NOMO-1 (cell line): ENCODE results near the gene KRTAP4-7.
"Not testable (repeated sequence)": the region's sequence is repeated elsewhere in the genome, so short reads cannot be mapped to it uniquely, and the experiment has no call there.

Experiments used
- DNase-seq, 2 experiments: peaks; one replicate each; lab custom pipeline; 2025; ENCODE audit not compliant: unreplicated experiment in 2 of 2; lab: John Stamatoyannopoulos, UW

The KRTAP4-7 gene

DNA sequence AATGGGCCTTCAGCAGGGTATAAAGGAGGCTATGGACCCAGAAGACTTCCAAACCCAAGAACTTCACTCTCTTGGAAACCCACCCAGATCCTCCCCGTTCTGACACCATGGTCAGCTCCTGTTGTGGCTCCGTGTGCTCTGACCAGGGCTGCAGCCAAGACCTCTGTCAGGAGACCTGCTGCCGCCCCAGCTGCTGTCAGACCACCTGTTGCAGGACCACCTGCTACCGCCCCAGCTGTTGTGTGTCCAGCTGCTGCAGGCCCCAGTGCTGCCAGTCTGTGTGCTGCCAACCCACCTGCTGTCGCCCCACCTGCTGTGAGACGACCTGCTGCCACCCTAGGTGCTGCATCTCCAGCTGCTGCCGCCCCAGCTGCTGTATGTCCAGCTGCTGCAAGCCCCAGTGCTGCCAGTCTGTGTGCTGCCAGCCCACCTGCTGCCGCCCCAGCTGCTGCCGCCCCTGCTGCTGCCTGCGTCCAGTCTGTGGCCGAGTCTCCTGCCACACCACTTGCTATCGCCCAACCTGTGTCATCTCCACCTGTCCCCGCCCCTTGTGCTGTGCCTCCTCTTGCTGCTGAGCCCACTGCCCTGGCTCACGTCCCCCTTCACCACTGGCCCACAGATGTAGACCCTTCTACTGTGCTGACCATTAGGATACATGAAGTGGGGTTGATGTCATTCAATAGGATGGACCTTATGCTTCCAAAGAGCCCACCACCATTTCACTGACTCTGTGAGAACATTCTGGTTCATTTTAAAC lies at the start of gene KRTAP4-7:
Gene KRTAP4-7 (plus strand): TSS at position 51 of the 757 bp plus-strand sequence. CDS start 57 bp downstream, at position 108.
- not testable (repeated sequence) for DNase-seq

DNA sequence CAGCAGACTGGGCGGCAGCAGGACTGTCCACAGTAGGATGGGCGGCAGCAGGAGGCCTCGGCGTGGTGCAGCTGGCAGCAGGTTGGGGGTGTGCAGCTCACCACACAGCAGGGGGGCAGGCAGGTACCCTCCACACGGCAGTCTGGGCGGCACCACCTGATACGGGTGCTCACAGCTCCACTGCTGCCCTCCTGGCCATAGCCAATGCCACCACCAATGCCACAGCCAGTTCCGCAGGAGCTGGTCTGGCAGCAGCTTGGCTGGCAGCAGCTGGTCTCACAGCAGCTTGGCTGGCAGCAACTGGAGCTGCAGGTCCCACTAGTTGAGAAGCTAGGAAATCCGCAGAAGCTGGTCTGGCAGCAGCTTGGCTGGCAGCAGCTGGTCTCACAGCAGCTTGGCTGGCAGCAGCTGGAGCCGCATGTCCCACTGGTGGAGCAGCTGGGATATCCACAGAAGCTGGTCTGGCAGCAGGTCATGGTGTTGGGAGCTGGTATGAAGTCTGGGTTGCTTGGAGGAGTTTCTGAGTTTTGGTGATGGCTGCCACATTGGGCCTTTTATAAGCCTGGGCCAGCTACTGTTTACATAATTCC lies 49.5 kb upstream of the KRTAP4-7 start, which contains the start of gene KRTAP1-3:
Gene KRTAP1-3 (minus strand): TSS at position 529 of the 590 bp plus-strand sequence. CDS start 53 bp downstream, at position 476.
- DNase-seq = not testable (repeated sequence)

DNA sequence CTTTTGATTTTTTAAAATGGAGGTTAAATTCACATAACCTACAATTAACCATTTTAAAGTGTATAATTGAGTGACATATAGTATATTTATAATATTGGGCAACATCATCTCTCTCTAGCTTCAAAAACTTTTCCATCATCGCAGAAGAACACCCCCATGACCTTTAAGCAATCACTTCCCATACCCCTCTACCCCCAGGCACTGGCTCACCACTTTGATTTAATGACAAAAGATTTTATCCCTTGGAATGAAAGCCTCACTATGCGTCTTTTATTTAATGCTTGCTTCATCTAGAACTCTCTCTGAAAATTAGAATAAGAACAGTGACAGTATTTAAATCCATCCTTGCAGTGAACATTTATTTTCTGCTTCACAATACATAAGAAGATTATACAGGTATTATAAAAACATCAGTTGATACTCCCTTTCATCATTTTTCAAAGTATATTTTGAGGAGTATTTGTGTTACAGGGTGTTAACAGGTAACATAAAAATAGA lies 46.0 kb upstream of the KRTAP4-7 start:
- DNase-seq = no peak

DNA sequence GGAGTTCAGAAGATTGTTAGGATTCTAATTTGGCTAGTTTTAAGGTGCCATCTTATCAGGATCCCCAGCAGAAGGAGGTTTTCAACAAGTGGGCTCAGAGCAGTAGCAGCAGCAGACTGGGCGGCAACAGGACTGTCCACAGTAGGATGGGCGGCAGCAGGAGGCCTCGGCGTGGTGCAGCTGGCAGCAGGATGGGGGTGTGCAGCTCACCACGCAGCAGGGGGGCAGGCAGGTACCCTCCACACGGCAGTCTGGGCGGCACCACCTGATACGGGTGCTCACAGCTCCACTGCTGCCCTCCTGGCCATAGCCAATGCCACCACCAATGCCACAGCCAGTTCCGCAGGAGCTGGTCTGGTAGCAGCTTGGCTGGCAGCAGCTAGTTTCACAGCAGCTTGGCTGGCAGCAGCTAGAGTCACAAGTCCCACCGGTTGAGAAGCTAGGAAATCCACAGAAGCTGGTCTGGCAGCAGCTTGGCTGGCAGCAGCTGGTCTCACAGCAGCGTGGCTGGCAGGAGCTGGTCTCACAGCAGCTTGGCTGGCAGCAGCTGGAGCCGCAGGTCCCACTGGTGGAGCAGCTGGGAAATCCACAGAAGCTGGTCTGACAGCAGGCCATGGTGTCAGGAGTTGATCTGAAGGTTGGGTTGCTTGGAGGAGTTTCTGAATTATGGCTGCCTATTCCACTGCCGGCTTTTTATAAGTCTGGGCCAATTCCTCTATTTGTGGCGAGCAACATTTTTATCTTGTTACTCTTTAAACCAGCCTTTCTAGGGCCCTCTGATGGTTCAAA lies 43.0 kb upstream of the KRTAP4-7 start, which contains the start of gene KRTAP1-1:
Gene KRTAP1-1 (minus strand): TSS at position 668 of the 789 bp plus-strand sequence. CDS start 53 bp downstream, at position 615.
- DNase-seq = not testable (repeated sequence)

DNA sequence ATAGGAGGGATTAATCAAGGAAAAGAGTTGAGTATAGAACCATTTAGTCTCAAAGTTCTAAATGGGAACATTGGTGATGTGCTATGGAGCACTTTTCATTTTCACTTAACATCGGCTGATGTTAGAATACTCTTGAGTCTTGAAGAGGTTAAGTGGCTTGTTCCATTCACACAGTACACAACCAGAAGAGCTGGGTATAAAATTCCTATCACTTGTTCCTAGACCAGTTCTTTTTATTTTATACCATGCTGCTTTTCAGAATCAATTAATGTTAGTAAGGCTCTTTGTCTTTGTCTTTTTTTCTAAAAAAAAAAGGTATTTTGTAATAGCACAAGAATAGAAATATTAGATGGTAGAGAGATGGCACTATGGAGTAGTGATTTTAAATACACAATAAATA lies 41.0 kb upstream of the KRTAP4-7 start:
- DNase-seq = no peak

DNA sequence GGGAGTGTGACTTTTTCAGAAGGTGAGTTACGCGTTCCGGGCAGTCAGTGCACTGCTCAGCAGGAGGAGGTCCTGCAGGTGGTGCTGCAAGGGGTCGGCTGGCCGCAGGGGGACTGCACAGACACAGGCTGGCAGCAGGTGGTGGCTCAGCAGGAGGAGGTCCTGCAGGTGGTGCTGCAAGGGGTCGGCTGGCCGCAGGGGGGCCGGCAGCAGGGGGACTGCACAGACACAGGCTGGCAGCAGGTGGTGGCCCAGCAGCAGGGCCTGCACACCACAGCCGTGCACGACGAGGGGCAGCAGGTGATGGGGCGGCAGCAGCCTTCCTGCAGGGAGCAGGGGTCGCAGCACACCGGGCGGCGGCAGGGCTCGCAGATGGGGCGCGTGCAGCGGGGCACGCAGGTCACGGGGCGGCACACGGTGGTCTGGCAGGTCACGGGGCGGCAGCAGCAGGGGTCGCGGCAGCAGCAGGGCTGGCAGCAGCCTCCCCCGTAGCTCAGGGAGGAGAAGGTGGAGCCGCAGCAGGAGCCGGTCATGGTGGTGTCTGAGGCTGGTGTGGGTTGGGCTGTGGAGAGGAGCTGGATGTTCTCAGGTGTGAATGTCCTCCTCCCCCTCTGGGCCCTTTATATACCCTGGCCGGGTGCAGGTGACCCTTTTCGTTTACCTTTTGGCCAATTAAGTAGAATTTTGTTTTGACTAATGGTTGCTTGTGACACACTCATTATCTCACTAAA lies 37.0 kb upstream of the KRTAP4-7 start, which contains the start of gene KRTAP2-1:
Gene KRTAP2-1 (minus strand): TSS at position 582 of the 731 bp plus-strand sequence. CDS start 49 bp downstream, at position 533.
- not testable (repeated sequence) for DNase-seq

DNA sequence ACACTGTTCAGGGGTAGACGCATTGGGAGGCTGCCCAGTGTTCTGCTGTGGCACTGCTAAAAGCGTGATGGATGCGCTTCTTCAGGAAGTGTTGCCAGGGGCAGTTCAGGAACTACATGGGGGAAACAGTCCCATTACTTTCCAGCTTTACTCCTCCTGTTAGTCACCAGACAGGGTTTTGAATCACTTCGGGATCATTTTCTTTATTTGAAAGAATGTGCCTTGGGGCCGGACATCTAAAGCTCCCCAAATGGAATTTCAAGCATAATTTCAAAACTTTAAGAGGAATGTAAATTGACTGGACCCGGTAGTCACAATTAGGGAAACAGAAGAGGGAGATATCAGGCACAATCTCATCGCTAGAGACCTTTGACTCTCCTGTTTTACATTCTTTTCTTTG lies 35.5 kb upstream of the KRTAP4-7 start:
- no peak for DNase-seq

DNA sequence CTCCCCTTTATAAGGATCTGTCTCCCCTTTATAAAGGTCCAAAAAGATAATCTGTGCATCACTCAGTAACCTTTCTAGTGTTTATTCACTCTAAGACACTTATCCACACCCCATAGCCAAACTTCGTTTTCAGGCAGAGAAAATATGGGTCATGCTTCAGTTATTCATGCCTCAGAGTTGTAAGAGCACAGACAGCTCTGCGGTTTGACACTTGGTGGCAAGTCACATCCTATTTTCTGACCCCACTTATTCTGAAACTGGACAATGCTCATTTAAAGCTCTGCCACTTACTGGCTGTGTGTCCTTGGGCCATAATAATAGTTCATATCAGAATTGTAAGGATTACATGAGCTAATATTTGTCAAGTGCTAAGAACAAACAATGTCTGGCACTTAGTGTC lies 34.8 kb upstream of the KRTAP4-7 start:
- DNase-seq = no peak

DNA sequence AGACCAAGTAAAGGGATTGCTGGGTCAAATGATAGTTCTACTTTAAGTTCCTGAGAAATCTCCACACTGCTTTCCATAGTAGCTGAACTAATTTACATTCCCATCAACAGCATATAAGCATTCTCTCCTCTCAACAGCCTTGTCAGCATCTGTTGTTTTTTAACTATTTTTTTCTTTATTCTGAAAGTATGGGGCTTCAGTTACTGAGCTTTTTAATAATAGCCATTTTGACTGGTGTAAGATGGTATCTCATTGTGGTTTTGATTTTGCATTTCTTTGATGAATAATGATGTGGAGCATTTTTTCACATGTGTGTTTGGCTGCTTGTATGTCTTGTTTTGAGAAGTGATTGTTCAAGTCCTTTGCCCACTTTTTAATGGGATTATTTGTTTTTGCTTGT lies 31.4 kb upstream of the KRTAP4-7 start:
- DNase-seq = no peak

DNA sequence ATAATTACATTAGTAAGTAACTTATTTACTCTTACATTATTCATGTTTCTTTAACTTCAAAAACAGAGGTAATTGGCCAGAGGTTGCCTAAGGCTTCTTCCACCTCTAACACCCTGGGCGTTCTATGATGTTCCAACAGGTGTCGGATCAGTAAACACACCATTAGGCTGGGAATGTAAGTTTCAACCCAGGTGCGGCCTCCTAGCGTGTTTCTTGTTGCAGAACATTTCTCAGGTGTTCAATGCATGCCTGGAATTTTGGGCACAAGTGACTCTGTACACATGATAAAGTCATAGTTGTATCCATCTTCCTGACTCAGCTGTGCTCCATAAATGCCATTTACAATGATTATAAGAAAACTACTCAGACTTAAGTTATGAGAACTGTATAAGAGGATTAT lies 29.9 kb upstream of the KRTAP4-7 start:
- no peak for DNase-seq

DNA sequence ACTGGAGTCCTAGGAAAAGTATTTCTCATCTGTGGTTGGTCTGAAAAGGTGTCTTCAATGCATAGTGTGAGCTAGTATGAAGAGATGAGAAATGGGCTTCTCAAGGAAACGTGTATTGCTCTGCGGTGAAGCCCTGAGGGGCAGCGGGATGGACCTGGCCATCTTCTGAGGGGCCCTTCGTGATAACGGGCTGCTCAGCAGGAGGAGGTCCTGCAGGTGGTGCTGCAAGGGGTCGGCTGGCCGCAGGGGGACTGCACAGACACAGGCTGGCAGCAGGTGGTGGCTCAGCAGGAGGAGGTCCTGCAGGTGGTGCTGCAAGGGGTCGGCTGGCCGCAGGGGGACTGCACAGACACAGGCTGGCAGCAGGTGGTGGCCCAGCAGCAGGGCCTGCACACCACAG lies 29.4 kb upstream of the KRTAP4-7 start:
- DNase-seq = not testable (repeated sequence)

DNA sequence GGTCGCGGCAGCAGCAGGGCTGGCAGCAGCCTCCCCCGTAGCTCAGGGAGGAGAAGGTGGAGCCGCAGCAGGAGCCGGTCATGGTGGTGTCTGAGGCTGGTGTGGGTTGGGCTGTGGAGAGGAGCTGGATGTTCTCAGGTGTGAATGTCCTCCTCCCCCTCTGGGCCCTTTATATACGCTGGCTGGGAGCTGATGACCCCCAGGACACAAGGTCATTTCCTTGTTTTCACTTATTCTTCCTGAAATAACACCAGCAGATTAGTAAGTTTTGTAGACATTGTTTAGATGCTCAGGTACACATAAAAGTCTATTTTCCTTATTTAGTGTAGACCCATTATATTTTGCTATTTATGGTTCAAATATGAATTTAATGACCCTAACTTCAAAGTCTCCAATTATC lies 28.8 kb upstream of the KRTAP4-7 start, which contains the start of gene KRTAP2-2:
Gene KRTAP2-2 (minus strand): TSS at position 101 of the 400 bp plus-strand sequence. CDS start 19 bp downstream, at position 82.
- not testable (repeated sequence) for DNase-seq

DNA sequence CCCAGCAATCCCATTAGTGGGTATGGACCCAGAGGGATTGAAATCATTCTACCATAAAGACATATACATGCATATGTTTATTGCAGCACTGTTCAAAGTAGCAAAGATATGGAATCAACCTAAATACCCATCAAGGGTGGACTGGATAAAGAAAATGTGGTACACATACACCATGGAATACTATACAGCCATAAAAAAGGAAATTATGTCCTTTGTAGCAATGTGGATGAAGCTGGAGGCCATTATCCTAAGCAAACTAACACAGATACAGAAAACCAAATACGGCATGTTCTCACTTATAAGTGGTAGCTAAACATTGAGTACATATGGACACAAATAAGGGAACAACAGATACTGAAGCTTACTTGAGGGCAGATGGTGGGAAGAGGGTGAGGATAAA lies 26.4 kb upstream of the KRTAP4-7 start:
- DNase-seq = no peak

DNA sequence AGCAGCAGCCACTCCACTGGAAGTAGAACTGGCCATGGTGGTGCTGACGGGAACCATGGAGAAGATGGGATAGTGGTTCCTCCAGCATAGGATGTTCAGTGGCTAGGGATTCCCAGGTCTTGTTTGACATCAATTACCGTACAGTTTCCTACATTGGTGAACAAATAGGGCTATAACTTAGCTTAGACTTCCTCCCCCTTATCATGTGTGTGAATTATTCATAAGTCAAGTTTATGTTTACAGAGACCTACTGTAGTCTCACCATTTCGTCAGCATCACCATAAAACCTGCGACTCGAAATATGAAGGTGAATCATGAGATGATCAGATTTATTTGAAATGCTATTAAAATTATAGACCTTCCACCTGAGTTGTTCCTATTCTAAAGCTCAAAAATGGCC lies 25.2 kb upstream of the KRTAP4-7 start:
- DNase-seq = no peak

DNA sequence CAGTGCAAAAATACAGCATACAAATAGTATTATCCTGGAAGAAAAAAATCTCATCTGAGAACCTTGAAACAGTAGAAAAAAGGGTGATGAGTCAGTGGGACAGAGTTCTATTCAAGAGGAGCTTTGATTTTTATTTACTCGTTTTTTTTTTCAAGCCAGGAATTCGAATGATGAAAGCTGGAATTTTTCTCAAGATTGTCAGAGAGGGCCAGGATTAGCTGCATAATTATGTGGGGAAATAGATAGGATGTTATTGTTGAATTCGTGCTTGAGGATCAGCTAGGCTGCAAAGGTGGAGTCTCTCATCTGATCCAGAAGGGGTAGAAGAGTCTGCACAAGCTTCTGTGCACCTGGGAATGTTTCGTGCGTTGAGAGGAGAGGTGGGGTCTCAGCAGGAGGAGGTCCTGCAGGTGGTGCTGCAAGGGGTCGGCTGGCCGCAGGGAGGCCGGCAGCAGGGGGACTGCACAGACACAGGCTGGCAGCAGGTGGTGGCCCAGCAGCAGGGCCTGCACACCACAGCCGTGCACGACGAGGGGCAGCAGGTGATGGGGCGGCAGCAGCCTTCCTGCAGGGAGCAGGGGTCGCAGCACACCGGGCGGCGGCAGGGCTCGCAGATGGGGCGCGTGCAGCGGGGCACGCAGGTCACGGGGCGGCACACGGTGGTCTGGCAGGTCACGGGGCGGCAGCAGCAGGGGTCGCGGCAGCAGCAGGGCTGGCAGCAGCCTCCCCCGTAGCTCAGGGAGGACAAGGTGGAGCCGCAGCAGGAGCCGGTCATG lies 24.5 kb upstream of the KRTAP4-7 start:
- not testable (repeated sequence) for DNase-seq

DNA sequence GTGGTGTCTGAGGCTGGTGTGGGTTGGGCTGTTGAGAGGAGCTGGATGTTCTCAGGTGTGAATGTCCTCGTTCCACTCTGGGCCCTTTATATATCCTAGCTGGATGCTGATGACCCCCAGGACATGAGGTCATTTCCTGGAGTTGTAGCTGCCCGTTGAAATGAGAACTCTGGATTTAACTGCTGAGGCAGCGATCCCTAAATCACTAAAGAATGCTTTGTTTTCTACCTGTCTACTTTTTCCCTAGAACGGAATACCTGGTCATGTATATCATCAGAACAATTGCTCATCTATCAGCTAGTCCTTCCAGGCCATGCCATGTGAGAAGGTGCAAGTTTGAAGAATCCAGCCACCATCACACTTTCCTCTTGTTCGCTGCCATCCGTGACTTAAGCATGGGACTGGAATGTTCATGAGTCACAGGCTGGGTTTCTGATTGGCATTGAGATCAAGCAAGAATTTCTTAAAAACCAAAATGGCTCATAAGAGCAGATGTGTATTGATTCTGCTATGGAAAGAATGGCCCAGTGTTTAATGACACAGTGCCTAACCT lies 23.8 kb upstream of the KRTAP4-7 start, which contains the start of gene KRTAP2-3:
Gene KRTAP2-3 (minus strand): TSS at position 63 of the 553 bp plus-strand sequence. CDS start 64 bp downstream, outside the sequence.
- no peak for DNase-seq

DNA sequence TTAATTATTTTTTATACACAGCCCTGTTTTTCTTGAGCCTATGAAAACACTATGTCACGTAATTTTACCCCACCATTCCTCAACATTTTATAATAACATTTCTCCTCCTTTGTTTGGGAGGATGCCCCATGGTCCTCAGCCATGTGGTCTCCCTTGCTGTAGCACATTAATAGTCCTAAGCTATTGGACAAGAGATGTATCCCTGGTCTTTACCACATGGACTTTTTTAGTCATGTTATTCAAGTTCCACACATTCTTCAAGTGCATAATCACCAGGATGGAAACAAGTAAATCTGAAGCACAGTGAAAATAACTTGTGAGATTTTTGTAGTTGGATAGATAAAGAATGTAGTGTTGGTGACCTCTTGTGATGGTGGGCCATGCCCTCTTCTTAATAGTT lies 22.0 kb upstream of the KRTAP4-7 start:
- no peak for DNase-seq

DNA sequence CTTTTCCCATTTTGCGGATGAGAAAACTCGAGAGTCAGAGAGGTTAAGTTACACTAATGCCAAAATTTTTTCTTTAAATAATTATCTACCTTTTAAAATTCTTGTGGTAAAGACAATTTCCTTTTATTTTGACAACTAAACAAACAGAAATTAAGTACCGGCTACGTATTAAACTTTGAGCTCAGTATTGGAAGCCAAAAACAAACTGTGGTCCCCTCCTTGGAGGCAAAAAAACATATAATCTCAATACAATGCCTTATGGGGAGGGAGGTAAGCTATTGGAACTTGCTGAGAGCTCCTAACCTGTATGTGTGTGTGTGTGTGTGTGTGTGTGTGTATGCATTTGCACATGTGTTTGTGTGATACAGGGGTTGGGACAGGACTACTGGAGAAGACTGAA lies 20.5 kb upstream of the KRTAP4-7 start:
- DNase-seq = no peak

DNA sequence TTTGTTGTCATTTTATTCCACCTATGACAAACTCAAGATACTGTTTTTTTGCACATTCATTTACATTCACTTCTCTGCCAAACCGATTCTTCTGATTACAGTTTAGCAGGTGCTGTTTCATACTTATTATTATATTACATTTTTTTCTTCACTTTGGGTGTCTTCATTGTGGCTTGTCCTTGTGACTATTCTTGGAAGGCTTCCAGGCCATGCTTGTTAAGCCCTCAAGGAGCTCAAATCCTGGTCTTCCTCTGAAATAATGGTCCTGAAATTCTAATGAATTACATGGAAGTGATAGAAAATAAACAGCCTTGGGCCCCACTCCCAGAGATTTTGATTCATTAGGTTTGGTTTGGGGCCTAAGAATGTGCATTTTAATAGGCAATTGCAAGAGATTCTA lies 19.6 kb upstream of the KRTAP4-7 start:
- no peak for DNase-seq
